Lung (tissue), 12 donors: ENCODE results near the gene PCGF2. TPM values are rescaled to one million over a fixed set of nuclear protein-coding genes. Genes with fewer than 3 reads are reported as not detected.

Experiments
- ATAC-seq: fragments of 200-7000 bp; cut with Tn5 transposase; one replicate; pipeline ENCODE4 v1.9.1; 2020; ENCODE audit warnings: moderate number of reproducible peaks; ENCODE audit not compliant: insufficient read depth, low FRiP score
- DNase-seq, 3 donors: peaks; one replicate each; pipeline ENCODE4 v3.0.0-alpha.2; 2013 to 2017
- H3K27ac ChIP-seq, 2 donors: one replicate each; pipeline ENCODE4 v1.5.1; 2013; ENCODE audit warnings: mild to moderate bottlenecking in 2 of 2, moderate library complexity in 2 of 2, control low read depth in 1 of 2, inconsistent platforms in 1 of 2, low read depth in 1 of 2, low read length in 1 of 2
- H3K27me3 ChIP-seq, 3 donors: one replicate each; pipeline ENCODE4 v1.5.1; 2013; ENCODE audit warnings: low read length in 2 of 3; ENCODE audit not compliant: control insufficient read depth in 3 of 3, insufficient read depth in 3 of 3
- H3K36me3 ChIP-seq, 4 donors: one replicate each; pipeline ENCODE4 v1.5.1; 2013; ENCODE audit warnings: low read length in 4 of 4, mild to moderate bottlenecking in 1 of 4, moderate library complexity in 1 of 4; ENCODE audit not compliant: control insufficient read depth in 4 of 4, insufficient read depth in 4 of 4
- H3K4me1 ChIP-seq, 5 donors: one replicate each; pipeline ENCODE4 v1.5.1; 2013; ENCODE audit warnings: low read length in 5 of 5, mild to moderate bottlenecking in 2 of 5, moderate library complexity in 1 of 5; ENCODE audit not compliant: control insufficient read depth in 5 of 5, insufficient read depth in 5 of 5
- H3K4me3 ChIP-seq: one replicate; pipeline ENCODE4 v1.5.1; 2013; ENCODE audit warnings: mild to moderate bottlenecking, control low read depth, moderate library complexity
- H3K9ac ChIP-seq, 2 donors: one replicate each; pipeline ENCODE4 v1.5.1; 2013; ENCODE audit warnings: low read length in 2 of 2, control low read depth in 1 of 2; ENCODE audit not compliant: insufficient read depth in 1 of 2
- H3K9me3 ChIP-seq, 4 donors: one replicate each; pipeline ENCODE4 v1.5.1; 2013; ENCODE audit warnings: low read length in 3 of 4, mild to moderate bottlenecking in 1 of 4, moderate library complexity in 1 of 4; ENCODE audit not compliant: control insufficient read depth in 4 of 4, insufficient read depth in 3 of 4
- WGBS, 2 donors: extraction: QIAGEN DNeasy Blood & Tissue Kit; methylation state at CpG; one replicate each; pipeline ENCODE4 v1.1.7; 2013; 5-methylcytosine and 5-hydroxymethylcytosine counted together
- polyA plus RNA-seq, 2 donors: library from polyadenylated mRNA; stranded (reverse); fragments of 200-250 nt; gene quantifications; one replicate each; pipeline ENCODE4 v1.2.1, GENCODE V29; 2013
- total RNA-seq, 2 donors: library from RNA; depleted of rRNA in 1 of 2; stranded (reverse); fragments of >200 nt in 1 of 2; gene quantifications; one replicate each; pipeline ENCODE4 v1.2.1, GENCODE V29; 2014 to 2021
- TF ChIP-seq, protein P1 (sequence below): IDR thresholded peaks from 2 replicates; pipeline ENCODE4 v1.5.1; 2012; ENCODE audit warnings: mild to moderate bottlenecking; ENCODE audit errors: control extremely low read depth, extremely low read depth
- donor health status: control.
- donor health status: control.
- donor health status: Bipolar disorder and iron deficiency.
- donor health status: healthy.
- donor health status: DM: yes; HTN: yes; CAD: no.

Gene PCGF2
- total and polyA plus RNA-seq, 4 donors: 17.1 to 61.4 (median 36.2) TPM

DNA sequence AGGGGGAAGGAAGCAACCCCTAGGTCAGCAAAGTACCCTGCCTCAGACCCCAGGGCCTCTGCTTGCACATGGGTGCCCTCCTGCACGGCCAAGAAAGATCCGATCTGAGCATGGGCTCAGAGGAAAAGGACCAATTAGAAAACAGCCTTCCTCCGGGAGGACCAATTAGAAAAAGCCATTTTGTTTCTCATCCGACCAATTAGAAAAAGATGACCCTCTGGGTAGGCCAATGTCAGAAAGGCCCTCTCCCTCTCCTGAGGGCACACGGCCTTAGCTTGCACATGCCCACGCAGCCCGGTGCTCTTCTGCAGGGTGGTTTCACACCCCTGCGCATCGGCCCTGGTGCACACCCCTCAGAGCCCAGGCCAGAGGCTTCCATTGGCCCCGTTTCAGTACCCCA is 23.1 kb downstream of the PCGF2 start:
- H3K27ac ChIP-seq: no peak overlapping the region
- H3K27me3 ChIP-seq: no peaks in the 10 kb centered on the region
- H3K9ac ChIP-seq: no peak overlapping the region
- ATAC-seq: no peak
- WGBS, 2 donors: 84 to 89% methylated on average over 10 of the region's 10 CpGs
- TF ChIP-seq, protein P1, sequence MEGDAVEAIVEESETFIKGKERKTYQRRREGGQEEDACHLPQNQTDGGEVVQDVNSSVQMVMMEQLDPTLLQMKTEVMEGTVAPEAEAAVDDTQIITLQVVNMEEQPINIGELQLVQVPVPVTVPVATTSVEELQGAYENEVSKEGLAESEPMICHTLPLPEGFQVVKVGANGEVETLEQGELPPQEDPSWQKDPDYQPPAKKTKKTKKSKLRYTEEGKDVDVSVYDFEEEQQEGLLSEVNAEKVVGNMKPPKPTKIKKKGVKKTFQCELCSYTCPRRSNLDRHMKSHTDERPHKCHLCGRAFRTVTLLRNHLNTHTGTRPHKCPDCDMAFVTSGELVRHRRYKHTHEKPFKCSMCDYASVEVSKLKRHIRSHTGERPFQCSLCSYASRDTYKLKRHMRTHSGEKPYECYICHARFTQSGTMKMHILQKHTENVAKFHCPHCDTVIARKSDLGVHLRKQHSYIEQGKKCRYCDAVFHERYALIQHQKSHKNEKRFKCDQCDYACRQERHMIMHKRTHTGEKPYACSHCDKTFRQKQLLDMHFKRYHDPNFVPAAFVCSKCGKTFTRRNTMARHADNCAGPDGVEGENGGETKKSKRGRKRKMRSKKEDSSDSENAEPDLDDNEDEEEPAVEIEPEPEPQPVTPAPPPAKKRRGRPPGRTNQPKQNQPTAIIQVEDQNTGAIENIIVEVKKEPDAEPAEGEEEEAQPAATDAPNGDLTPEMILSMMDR: no peak
- peaks cover 0 to 18% (median 9%) of the 10 kb centered on the region in 5 donors for H3K4me1 ChIP-seq
- no peak overlapping the region for H3K4me3 ChIP-seq
- no peak for DNase-seq
- H3K36me3 ChIP-seq: peaks cover 3 to 41% (median 12%) of the 10 kb centered on the region in 4 donors
- no peaks in the 10 kb centered on the region for H3K9me3 ChIP-seq

DNA sequence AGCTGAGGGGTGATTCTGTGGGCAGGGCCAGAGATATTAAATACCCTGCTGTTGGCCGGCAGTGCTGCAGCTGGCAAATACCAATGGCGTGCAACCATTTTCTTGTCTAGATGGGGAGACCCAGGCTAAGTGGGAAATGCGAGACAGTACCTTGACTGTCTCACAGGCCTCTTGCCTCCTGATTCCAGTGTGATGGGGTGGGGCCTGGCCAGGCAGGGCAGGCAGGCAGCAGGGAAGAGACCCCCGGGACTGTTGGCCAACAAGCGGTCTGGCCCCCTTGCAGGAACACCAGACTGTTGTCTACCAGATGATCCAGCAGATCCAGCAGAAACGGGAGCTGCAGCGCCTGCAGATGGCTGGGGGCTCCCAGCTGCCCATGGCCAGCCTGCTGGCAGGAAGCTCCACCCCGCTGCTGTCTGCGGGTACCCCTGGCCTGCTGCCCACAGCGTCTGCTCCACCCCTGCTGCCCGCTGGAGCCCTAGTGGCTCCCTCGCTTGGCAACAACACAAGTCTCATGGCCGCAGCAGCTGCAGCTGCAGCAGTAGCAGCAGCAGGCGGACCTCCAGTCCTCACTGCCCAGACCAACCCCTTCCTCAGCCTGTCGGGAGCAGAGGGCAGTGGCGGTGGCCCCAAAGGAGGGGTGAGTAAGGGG is 23.7 kb downstream of the PCGF2 start:
- H3K9me3 ChIP-seq: no peaks in the 10 kb centered on the region
- ATAC-seq (no peak), DNase-seq (no peak)
- 48 to 51% methylated on average over 16 of the region's 16 CpGs for WGBS, 2 donors
- H3K4me1 ChIP-seq: peaks cover 0 to 18% (median 6%) of the 10 kb centered on the region in 5 donors
- H3K4me3 ChIP-seq: no peak overlapping the region
- no peak overlapping the region for H3K27ac ChIP-seq
- H3K36me3 ChIP-seq: peaks cover 3 to 47% (median 12%) of the 10 kb centered on the region in 4 donors
- H3K9ac ChIP-seq: no peak overlapping the region
- TF ChIP-seq, protein P1: no peak
- H3K27me3 ChIP-seq: no peaks in the 10 kb centered on the region

DNA sequence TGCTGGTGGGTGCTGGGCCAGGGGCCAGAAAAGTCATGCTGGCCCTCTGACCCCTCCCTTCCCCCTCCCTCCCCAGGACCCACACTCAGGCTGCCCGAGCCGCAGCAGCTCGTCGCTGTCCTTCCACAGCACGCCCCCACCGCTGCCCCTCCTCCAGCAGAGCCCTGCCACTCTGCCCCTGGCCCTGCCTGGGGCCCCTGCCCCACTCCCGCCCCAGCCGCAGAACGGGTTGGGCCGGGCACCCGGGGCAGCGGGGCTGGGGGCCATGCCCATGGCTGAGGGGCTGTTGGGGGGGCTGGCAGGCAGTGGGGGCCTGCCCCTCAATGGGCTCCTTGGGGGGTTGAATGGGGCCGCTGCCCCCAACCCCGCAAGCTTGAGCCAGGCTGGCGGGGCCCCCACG is 26.3 kb downstream of the PCGF2 start:
- H3K36me3 ChIP-seq: peaks cover 12 to 65% (median 17%) of the 10 kb centered on the region in 4 donors

More for the DNA sequence above, 26.3 kb downstream of the PCGF2 start:
- ATAC-seq: no peak
- no peaks in the 10 kb centered on the region for H3K9me3 ChIP-seq
- H3K9ac ChIP-seq: no peak overlapping the region
- no peak overlapping the region for H3K27ac ChIP-seq
- TF ChIP-seq, protein P1: no peak
- DNase-seq: no peak
- H3K27me3 ChIP-seq: no peaks in the 10 kb centered on the region
- H3K4me3 ChIP-seq: no peak overlapping the region
- WGBS, 2 donors: 93 to 100% methylated on average over 5 to 16 of the region's 16 CpGs
- H3K4me1 ChIP-seq: peaks cover 0 to 9% (median 2%) of the 10 kb centered on the region in 5 donors
